A673 (cell line): ENCODE measurements around the gene BTN1A1. TPM values are rescaled to one million over a fixed set of nuclear protein-coding genes. Genes with fewer than 3 reads are reported as not detected.

Experiments used
- BruUV-seq: library from RNA; stranded (reverse); fragments of 400-500 nt; replicated peaks from 2 replicates; lab custom pipeline; 2021; lab: Mats Ljungman, UMichigan
- CTCF ChIA-PET: fragments of 300-600 bp; sonication (Branson Sonifier 250); formaldehyde crosslinking; loops from one replicate; lab custom pipeline; 2022; ENCODE audit warnings: antibody characterized with exemption; lab: Charles Lee
- POLR2A ChIA-PET: fragments of 300-600 bp; sonication (Branson Sonifier 250); formaldehyde crosslinking; loops from one replicate; lab custom pipeline; 2022; ENCODE audit warnings: antibody characterized with exemption; ENCODE audit not compliant: low non-redundant PET; lab: Charles Lee
- DNase-seq: peaks from one replicate; pipeline ENCODE4 v3.0.0-alpha.2; 2015; ENCODE audit warnings: low spot score
- H3K27ac ChIP-seq: fragments of 200-600 bp; sonication (generic); 2 replicates; pipeline ENCODE4 v1.5.1; 2016; ENCODE audit warnings: mixed run types, low read depth, mild to moderate bottlenecking, mixed read lengths, antibody characterized with exemption, low read length; ENCODE audit not compliant: poor library complexity, severe bottlenecking
- H3K27me3 ChIP-seq: fragments of 200-600 bp; sonication (generic); replicated peaks from 2 replicates; pipeline ENCODE4 v1.6.1; 2017; ENCODE audit warnings: mixed run types, low read depth, mild to moderate bottlenecking, mixed read lengths, antibody characterized with exemption, low read length; ENCODE audit not compliant: insufficient read depth, poor library complexity
- H3K36me3 ChIP-seq: fragments of 200-600 bp; sonication (generic); 2 replicates; pipeline ENCODE4 v1.6.1; 2016; ENCODE audit warnings: mixed run types, mild to moderate bottlenecking, mixed read lengths, antibody characterized with exemption, low read length; ENCODE audit not compliant: insufficient read depth, poor library complexity, severe bottlenecking
- H3K4me1 ChIP-seq: fragments of 200-600 bp; sonication (generic); 2 replicates; pipeline ENCODE4 v1.6.1; 2017; ENCODE audit warnings: mixed run types, mild to moderate bottlenecking, mixed read lengths, antibody characterized with exemption, low read length; ENCODE audit not compliant: insufficient read depth, poor library complexity, severe bottlenecking
- H3K4me3 ChIP-seq: fragments of 200-600 bp; sonication (generic); 2 replicates; pipeline ENCODE4 v1.5.1; 2016; ENCODE audit warnings: low read depth, mixed run types, mild to moderate bottlenecking, mixed read lengths, low read length; ENCODE audit not compliant: poor library complexity, severe bottlenecking
- H3K9me3 ChIP-seq: fragments of 200-600 bp; sonication (generic); 2 replicates; pipeline ENCODE4 v1.6.1; 2016; ENCODE audit warnings: mixed run types, low read depth, mild to moderate bottlenecking, mixed read lengths, antibody characterized with exemption, low read length; ENCODE audit not compliant: poor library complexity, severe bottlenecking
- CTCF ChIP-seq: fragments of 300-800, 200-600 bp; sonication (generic); conservative IDR thresholded peaks from 2 replicates; pipeline ENCODE4 v1.5.1; 2017; ENCODE audit warnings: low read depth, mild to moderate bottlenecking, antibody characterized with exemption, low read length, moderate library complexity, mixed read lengths
- EZH2 ChIP-seq: fragments of 200-600 bp; sonication (generic); IDR thresholded peaks from 2 replicates; pipeline ENCODE4 v1.6.1; 2017; ENCODE audit warnings: borderline replicate concordance, low read depth, mild to moderate bottlenecking, mixed read lengths, antibody characterized with exemption, low read length; ENCODE audit not compliant: poor library complexity, severe bottlenecking
- intact Hi-C: fragments of 100-400 bp; cut with micrococcal nuclease; formaldehyde crosslinking; loops from one replicate; pipeline ENCODE4 v1.10.0; 2022; ENCODE audit not compliant: unreplicated experiment
- total RNA-seq: library from RNA; stranded (reverse); gene quantifications from 2 replicates; pipeline ENCODE4 v1.2.3, GENCODE V29; 2021

Gene BTN1A1
- total RNA-seq, 1 experiment from 2014 or later = not detected

- Histone ChIP-seq H3K4me1 (peaks cover 12% of the 10 kb centered on the region), H3K36me3 (no peaks in the 10 kb centered on the region), H3K27me3 (no peaks in the 10 kb centered on the region), H3K27ac (no peak overlapping the region), H3K4me3 (no peak overlapping the region), H3K9me3 (no peaks in the 10 kb centered on the region)
- no TSS peak for BruUV-seq
- intact Hi-C loops = no loop called here
- no peak for DNase-seq
- ChIA-PET CTCF (no interaction called here), POLR2A (no interaction called here)
- TF ChIP-seq CTCF = no peak
- TF ChIP-seq EZH2 = no peak
These were observed 30.1 kb downstream of the BTN1A1 start for GRCh38 chr6:26530203-26530602.

- intact Hi-C loops = no loop called here
- CTCF ChIA-PET = no interaction called here
These were observed 31.8 kb downstream of the BTN1A1 start for GRCh38 chr6:26531897-26532296.

DNA sequence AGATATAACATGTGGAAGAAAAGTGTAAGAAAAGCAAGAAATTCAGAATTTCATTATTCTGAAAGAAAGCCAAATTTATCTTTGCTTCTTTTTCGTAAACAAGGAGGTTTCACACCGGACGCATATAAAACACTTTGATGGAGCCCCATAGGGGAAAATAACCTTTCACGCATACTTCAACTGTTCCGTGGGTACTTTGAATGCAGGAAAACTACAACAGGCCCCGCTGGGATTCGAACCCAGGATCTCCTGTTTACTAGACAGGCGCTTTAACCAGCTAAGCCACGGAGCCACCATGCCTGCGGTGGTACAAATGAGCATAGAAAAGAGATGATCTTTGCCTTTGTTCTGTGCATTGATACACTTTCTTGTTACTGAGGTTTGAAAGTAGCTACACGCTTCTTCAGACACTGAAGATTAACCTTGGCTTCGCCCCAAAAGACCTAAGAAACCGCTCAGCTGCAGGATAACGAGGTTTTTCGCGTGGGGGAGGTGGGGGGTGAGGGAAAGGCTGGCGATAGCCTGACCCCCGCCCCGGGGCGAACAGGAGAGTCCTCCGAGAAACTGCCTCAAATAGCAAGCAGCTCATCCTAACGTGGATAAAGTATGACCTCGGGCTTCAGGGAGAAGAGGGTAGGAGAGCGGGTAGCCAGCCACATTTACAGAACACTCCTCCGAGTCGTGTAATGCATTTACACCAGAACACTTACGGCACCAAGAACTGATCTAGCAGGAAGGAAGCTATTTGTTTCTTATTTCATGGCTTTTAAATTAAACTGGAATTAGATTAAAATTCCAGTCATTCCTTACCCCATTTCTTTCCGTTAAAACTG lies 32.8 kb downstream of the BTN1A1 start:
- CTCF ChIA-PET = interaction anchor here (0.5 to 1.4 kb wide), 2 partner anchors 191 to 357 kb away, joined by 4 to 10 read pairs; no protein-coding TSS in a partner anchor
- peak; percentile 96 for DNase-seq
- intact Hi-C loops = no loop called here
- TF ChIP-seq CTCF = no peak
- no peak for TF ChIP-seq EZH2
- Histone ChIP-seq H3K36me3 (no peaks in the 10 kb centered on the region), H3K27me3 (no peaks in the 10 kb centered on the region), H3K4me3 (peak overlapping the region; percentile 64), H3K9me3 (no peaks in the 10 kb centered on the region), H3K27ac (peak overlapping the region; percentile 93), H3K4me1 (peaks cover 28% of the 10 kb centered on the region)
- no TSS peak for BruUV-seq
- POLR2A ChIA-PET = interaction anchor here (0.5 to 1.0 kb wide), 3 partner anchors 8 to 203 kb away, joined by 3 to 12 read pairs (median 6); no protein-coding TSS in a partner anchor

More at GRCh38 chr6:26531897-26532296, 31.8 kb downstream of the BTN1A1 start:
- no peak for DNase-seq
- Histone ChIP-seq H3K4me3 (no peak overlapping the region), H3K27me3 (no peaks in the 10 kb centered on the region), H3K36me3 (no peaks in the 10 kb centered on the region), H3K4me1 (peaks cover 26% of the 10 kb centered on the region), H3K27ac (no peak overlapping the region), H3K9me3 (no peaks in the 10 kb centered on the region)
- POLR2A ChIA-PET = no interaction called here
- no peak for TF ChIP-seq EZH2
- TF ChIP-seq CTCF = no peak
- BruUV-seq = no TSS peak
